Large intestine (tissue), 3 donors: ENCODE results near the gene GPR87. TPM values are rescaled to one million over a fixed set of nuclear protein-coding genes. Genes with fewer than 3 reads are reported as not detected.

Experiments used
- DNase-seq, 2 donors: peaks; one replicate each; pipeline versions ENCODE4 v3.0.0 to v3.0.0-alpha.2; 2013
- H3K27ac ChIP-seq: one replicate; pipeline ENCODE4 v1.5.1; 2013; ENCODE audit warnings: low read length
- H3K27me3 ChIP-seq: 2 replicates; pipeline ENCODE4 v1.6.1; 2013; ENCODE audit warnings: low read length; ENCODE audit not compliant: control insufficient read depth, insufficient read depth
- H3K36me3 ChIP-seq: 2 replicates; pipeline ENCODE4 v1.6.1; 2013; ENCODE audit warnings: low read length; ENCODE audit not compliant: control insufficient read depth, insufficient read depth
- H3K4me1 ChIP-seq: one replicate; pipeline ENCODE4 v1.6.1; 2013; ENCODE audit warnings: low read length; ENCODE audit not compliant: control insufficient read depth, insufficient read depth
- H3K4me3 ChIP-seq: one replicate; pipeline ENCODE4 v1.5.1; 2013; ENCODE audit warnings: low read length
- H3K9me3 ChIP-seq: one replicate; pipeline ENCODE4 v1.6.1; 2013; ENCODE audit warnings: mild to moderate bottlenecking, low read depth, low read length, moderate library complexity; ENCODE audit not compliant: control insufficient read depth
- WGBS: methylation state at CpG from one replicate; pipeline ENCODE4 v1.1.5; 2013; ENCODE audit warnings: low lambda C conversion rate; ENCODE audit not compliant: insufficient coverage; 5-methylcytosine and 5-hydroxymethylcytosine counted together
- polyA plus RNA-seq: library from polyadenylated mRNA; unstranded; fragments of 120-200 nt; gene quantifications from one replicate; pipeline ENCODE4 v1.2.1, GENCODE V29; 2013

Gene GPR87
- polyA plus RNA-seq, 1 donor, result not detected

GRCh38 chr3:151331696-151332095 is 15.1 kb upstream of the GPR87 start:
- WGBS, result no CpG with 5 or more reads among the region's 2 CpGs
- Histone ChIP-seq H3K4me3 (no peak overlapping the region), H3K4me1 (no peaks in the 10 kb centered on the region), H3K27ac (no peak overlapping the region), H3K36me3 (no peaks in the 10 kb centered on the region), H3K9me3 (no peaks in the 10 kb centered on the region), H3K27me3 (no peaks in the 10 kb centered on the region)
- no peak for DNase-seq

DNA sequence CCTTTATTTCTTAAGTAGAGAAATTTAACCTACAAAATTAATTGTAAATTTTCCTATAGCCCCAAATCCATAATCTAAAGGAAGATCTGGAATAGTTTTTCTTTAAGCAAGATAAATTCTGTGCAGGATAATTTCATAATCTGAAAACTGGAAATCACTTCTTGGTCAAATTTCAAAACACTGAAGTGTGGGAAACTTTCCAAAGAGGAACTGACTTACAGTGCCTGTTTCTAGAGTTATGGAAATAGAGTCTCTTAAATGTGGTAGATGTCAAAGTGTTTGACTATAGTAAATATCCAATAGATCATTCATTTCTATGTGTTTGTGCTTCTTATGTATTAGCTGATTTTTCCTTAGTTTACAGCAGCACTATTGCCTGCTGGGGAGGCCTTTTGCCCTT is 14.3 kb upstream of the GPR87 start:
- no peaks in the 10 kb centered on the region for H3K36me3 ChIP-seq
- no peaks in the 10 kb centered on the region for H3K9me3 ChIP-seq
- no peaks in the 10 kb centered on the region for H3K27me3 ChIP-seq
- no peak for DNase-seq
- no peaks in the 10 kb centered on the region for H3K4me1 ChIP-seq
- no peak overlapping the region for H3K27ac ChIP-seq
- H3K4me3 ChIP-seq, result no peak overlapping the region

- Histone ChIP-seq H3K9me3 (no peaks in the 10 kb centered on the region), H3K27ac (no peak overlapping the region), H3K4me1 (no peaks in the 10 kb centered on the region), H3K4me3 (no peak overlapping the region), H3K27me3 (no peaks in the 10 kb centered on the region), H3K36me3 (no peaks in the 10 kb centered on the region)
- DNase-seq, result no peak
- WGBS, result 0% methylated on average over 1 of the region's 4 CpGs
Measured at GRCh38 chr3:151330379-151330778, 13.8 kb upstream of the GPR87 start.

GRCh38 chr3:151329363-151329762 is 12.7 kb upstream of the GPR87 start, which contains the start of gene P2RY13:
TSS of gene P2RY13 (minus strand) at chr3:151329549. CDS start at chr3:151329528, 21 bp downstream.
- no peaks in the 10 kb centered on the region for H3K4me1 ChIP-seq
- H3K4me3 ChIP-seq, result peak within 1 kb of the TSS; percentile 5
- DNase-seq, result no peak
- H3K27ac ChIP-seq, result no peak within 1 kb of the TSS
- no peaks in the 10 kb centered on the region for H3K27me3 ChIP-seq
- no CpG with 5 or more reads among the region's 1 CpG for WGBS
- no peaks in the 10 kb centered on the region for H3K36me3 ChIP-seq
- no peaks in the 10 kb centered on the region for H3K9me3 ChIP-seq

DNA sequence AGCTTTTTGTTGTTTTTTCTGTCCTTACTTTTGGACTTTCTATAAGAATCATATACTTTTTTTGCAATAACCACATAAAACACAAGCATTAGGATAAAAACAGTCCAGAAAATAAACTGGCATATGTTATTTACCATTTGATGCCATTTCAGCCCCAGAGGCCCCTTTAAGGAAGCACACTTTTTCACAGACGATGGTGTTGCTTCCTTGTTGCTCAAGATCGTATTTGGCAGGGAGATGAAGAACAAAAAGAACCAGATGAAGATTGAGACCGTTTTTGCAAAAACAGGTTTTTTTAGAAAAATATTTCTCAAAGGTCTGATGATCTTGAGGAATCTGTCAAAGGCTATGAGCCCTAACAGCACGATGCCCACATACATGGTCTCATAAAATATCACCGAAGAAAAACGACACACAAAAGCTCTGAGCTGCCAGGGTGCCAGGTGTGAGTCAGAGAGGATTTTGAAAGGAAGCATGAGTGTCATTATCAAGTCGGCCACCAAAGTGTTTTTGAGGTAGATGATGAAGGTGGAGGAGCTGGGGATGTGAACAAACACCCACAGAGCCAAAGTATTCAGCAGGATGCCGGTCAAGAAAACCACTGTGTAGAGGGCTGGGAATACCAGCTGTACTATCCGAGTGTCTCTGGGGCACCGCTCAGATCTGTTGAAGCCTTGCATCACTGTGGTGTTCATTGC is 11.8 kb upstream of the GPR87 start:
- Histone ChIP-seq H3K4me3 (peak overlapping the region; percentile 5), H3K36me3 (no peaks in the 10 kb centered on the region), H3K27ac (no peak overlapping the region), H3K4me1 (no peaks in the 10 kb centered on the region), H3K9me3 (no peaks in the 10 kb centered on the region), H3K27me3 (no peaks in the 10 kb centered on the region)
- DNase-seq, result no peak
- 90% methylated on average over 2 of the region's 10 CpGs for WGBS

- Histone ChIP-seq H3K4me1 (no peaks in the 10 kb centered on the region), H3K4me3 (no peak overlapping the region), H3K36me3 (no peaks in the 10 kb centered on the region), H3K27me3 (no peaks in the 10 kb centered on the region), H3K27ac (no peak overlapping the region), H3K9me3 (no peaks in the 10 kb centered on the region)
- 41% methylated on average over 2 of the region's 3 CpGs for WGBS
- no peak for DNase-seq
Measured at GRCh38 chr3:151327571-151328198, 11.1 kb upstream of the GPR87 start.

GRCh38 chr3:151322511-151322910 is 5.9 kb upstream of the GPR87 start:
- WGBS, result 100% methylated on average over 1 of the region's 1 CpG
- no peaks in the 10 kb centered on the region for H3K27me3 ChIP-seq
- no peaks in the 10 kb centered on the region for H3K4me1 ChIP-seq
- no peaks in the 10 kb centered on the region for H3K9me3 ChIP-seq
- no peak overlapping the region for H3K4me3 ChIP-seq
- no peak overlapping the region for H3K27ac ChIP-seq
- no peaks in the 10 kb centered on the region for H3K36me3 ChIP-seq
- DNase-seq, result no peak

DNA sequence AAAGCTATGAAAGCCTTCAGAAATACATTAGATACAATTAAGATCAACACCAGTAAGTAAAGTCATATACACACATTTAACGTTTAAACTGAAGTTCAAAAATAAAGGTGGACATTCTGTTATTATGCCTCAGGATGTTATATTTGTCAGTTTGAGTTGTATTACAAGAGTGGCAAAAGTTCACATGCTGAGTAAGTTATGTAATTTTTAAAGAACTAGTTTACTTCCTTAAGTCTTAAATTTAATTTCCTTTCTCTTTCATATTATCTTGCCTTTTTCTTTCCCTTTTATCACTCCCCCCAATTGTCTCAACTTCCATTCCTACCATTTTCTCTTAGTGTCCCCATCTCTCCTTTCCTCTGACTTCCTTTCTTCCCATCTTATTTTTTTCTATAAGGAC is 4.9 kb upstream of the GPR87 start:
- no peaks in the 10 kb centered on the region for H3K4me1 ChIP-seq
- H3K27me3 ChIP-seq, result no peaks in the 10 kb centered on the region
- DNase-seq, result no peak
- H3K4me3 ChIP-seq, result no peak overlapping the region
- H3K36me3 ChIP-seq, result no peaks in the 10 kb centered on the region
- WGBS, result 80% methylated on average over 1 of the region's 1 CpG
- H3K9me3 ChIP-seq, result no peaks in the 10 kb centered on the region
- no peak overlapping the region for H3K27ac ChIP-seq

GRCh38 chr3:151320131-151320530 is 3.5 kb upstream of the GPR87 start:
- Histone ChIP-seq H3K4me3 (no peak overlapping the region), H3K4me1 (no peaks in the 10 kb centered on the region), H3K27ac (no peak overlapping the region), H3K27me3 (no peaks in the 10 kb centered on the region), H3K9me3 (no peaks in the 10 kb centered on the region), H3K36me3 (no peaks in the 10 kb centered on the region)
- DNase-seq, result no peak
- WGBS, result no CpG with 5 or more reads among the region's 2 CpGs

GRCh38 chr3:151319628-151320027 is 3.0 kb upstream of the GPR87 start:
- H3K4me1 ChIP-seq, result no peaks in the 10 kb centered on the region
- H3K4me3 ChIP-seq, result no peak overlapping the region
- no peaks in the 10 kb centered on the region for H3K9me3 ChIP-seq
- H3K27ac ChIP-seq, result no peak overlapping the region
- no CpG with 5 or more reads among the region's 4 CpGs for WGBS
- DNase-seq, result no peak
- no peaks in the 10 kb centered on the region for H3K27me3 ChIP-seq
- no peaks in the 10 kb centered on the region for H3K36me3 ChIP-seq

DNA sequence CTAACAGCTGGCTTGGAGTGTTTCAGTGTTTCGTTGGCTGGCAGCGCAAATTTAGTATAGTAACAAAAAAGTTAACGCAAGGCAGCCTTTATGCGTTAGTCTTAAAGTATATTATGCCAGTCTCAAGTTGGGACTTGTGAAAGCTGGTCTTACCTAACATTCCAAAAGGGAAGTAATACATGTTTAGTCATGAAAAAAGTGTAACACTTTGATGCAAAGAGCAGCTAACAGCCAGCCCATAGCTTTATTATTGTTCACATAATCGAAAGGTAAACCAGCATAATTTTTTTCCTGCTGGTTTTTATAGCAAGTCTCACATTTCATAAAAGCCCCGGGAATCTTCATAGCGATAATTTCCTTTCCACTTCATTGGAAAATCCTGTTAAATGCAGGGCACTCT is 2.4 kb upstream of the GPR87 start:
- no peak overlapping the region for H3K4me3 ChIP-seq
- DNase-seq, result no peak

More for the DNA sequence above, 2.4 kb upstream of the GPR87 start:
- no peaks in the 10 kb centered on the region for H3K27me3 ChIP-seq
- no peaks in the 10 kb centered on the region for H3K4me1 ChIP-seq
- no peaks in the 10 kb centered on the region for H3K36me3 ChIP-seq
- no peak overlapping the region for H3K27ac ChIP-seq
- 83% methylated on average over 2 of the region's 7 CpGs for WGBS
- H3K9me3 ChIP-seq, result no peaks in the 10 kb centered on the region
